B cell (primary cell): Measurements from ENCODE around the gene CTNNA3. TPM values are rescaled to one million over a fixed set of nuclear protein-coding genes. Genes with fewer than 3 reads are reported as not detected.

Experiments
- ATAC-seq: fragments of 200-7000 bp; cut with Tn5 transposase; one replicate; pipeline ENCODE4 v1.10.0; 2021; ENCODE audit warnings: low read depth, mild to moderate bottlenecking, moderate number of reproducible peaks, moderate library complexity
- CTCF ChIA-PET: fragments of 350-600 bp; sonication (Branson Sonifier 250); formaldehyde crosslinking; loops from one replicate; lab custom pipeline; 2021; ENCODE audit warnings: antibody characterized with exemption, inconsistent platforms; lab: Charles Lee
- POLR2A ChIA-PET: fragments of 350-600 bp; sonication (Branson Sonifier 250); formaldehyde crosslinking; loops from one replicate; lab custom pipeline; 2021; ENCODE audit warnings: antibody characterized with exemption; lab: Charles Lee
- DNase-seq: peaks from one replicate; pipeline ENCODE4 v3.0.0; 2013
- H2AFZ ChIP-seq: 2 replicates; pipeline ENCODE4 v1.6.1; 2012; ENCODE audit warnings: mild to moderate bottlenecking, low read depth, low read length; ENCODE audit not compliant: insufficient read depth, poor library complexity, severe bottlenecking
- H3K27ac ChIP-seq, 2 donors: 1 replicate in 1 of 2; 2 replicates in 1 of 2; pipeline ENCODE4 v1.5.1; 2012 to 2013; ENCODE audit warnings: low read length in 2 of 2, mild to moderate bottlenecking in 2 of 2, moderate library complexity in 1 of 2
- H3K27me3 ChIP-seq, 4 experiments: fragments of 200-600 bp in 1 of 4; sonication (generic) in 1 of 4; replicated peaks in 1 of 4; 1 replicate in 2 of 4; 2 replicates in 2 of 4; pipeline versions ENCODE4 v1.6.1 to v1.7.0; 2013 to 2016; ENCODE audit warnings: low read length in 3 of 4, mild to moderate bottlenecking in 2 of 4, mixed read lengths in 1 of 4, moderate library complexity in 1 of 4; ENCODE audit not compliant: insufficient read depth in 4 of 4, control insufficient read depth in 3 of 4; ENCODE audit errors: control extremely low read depth in 1 of 4
- H3K36me3 ChIP-seq, 2 experiments: replicated peaks in 1 of 2; 1 replicate in 1 of 2; 2 replicates in 1 of 2; pipeline versions ENCODE4 v1.6.1 to v1.7.1; 2013; ENCODE audit warnings: low read length in 1 of 2; ENCODE audit not compliant: insufficient read depth in 2 of 2, control insufficient read depth in 1 of 2; ENCODE audit errors: control extremely low read depth in 1 of 2, extremely low read depth in 1 of 2
- H3K4me1 ChIP-seq, 2 donors: fragments of 200-600 bp in 1 of 2; sonication (generic) in 1 of 2; 1 replicate in 1 of 2; 2 replicates in 1 of 2; pipeline versions ENCODE4 v1.5.1 to v1.6.1; 2013 to 2017; ENCODE audit warnings: low read length in 2 of 2; ENCODE audit not compliant: control insufficient read depth in 2 of 2, insufficient read depth in 2 of 2
- H3K4me2 ChIP-seq: replicated peaks from 2 replicates; pipeline ENCODE3; 2012; ENCODE audit warnings: mild to moderate bottlenecking, low read depth, low read length; ENCODE audit not compliant: poor library complexity, severe bottlenecking
- H3K4me3 ChIP-seq, 5 experiments: fragments of 200-600 bp in 1 of 5; sonication (generic) in 1 of 5; 1 replicate in 3 of 5; 2 replicates in 2 of 5; pipeline versions ENCODE4 v1.5.1 to v1.7.0; 2011 to 2016; ENCODE audit warnings: low read length in 4 of 5, mild to moderate bottlenecking in 4 of 5, low read depth in 2 of 5, control low read depth in 1 of 5, moderate library complexity in 1 of 5; ENCODE audit not compliant: insufficient read depth in 1 of 5; ENCODE audit errors: control extremely low read depth in 1 of 5, extremely low read depth in 1 of 5
- H3K79me2 ChIP-seq: fragments of 200-600 bp; sonication (generic); one replicate; pipeline ENCODE4 v1.6.0; 2016; ENCODE audit warnings: low read length; ENCODE audit not compliant: control insufficient read depth, insufficient read depth
- H3K9ac ChIP-seq: fragments of 200-600 bp; sonication (generic); 2 replicates; pipeline ENCODE4 v1.6.1; 2017; ENCODE audit warnings: mild to moderate bottlenecking, low read length, moderate library complexity
- H3K9me3 ChIP-seq, 3 donors: one replicate each; pipeline versions ENCODE4 v1.6.1 to v1.7.1; 2013; ENCODE audit warnings: low read length in 2 of 3; ENCODE audit not compliant: control insufficient read depth in 2 of 3, insufficient read depth in 1 of 3; ENCODE audit errors: control extremely low read depth in 1 of 3
- H4K20me1 ChIP-seq: 2 replicates; pipeline ENCODE4 v1.6.0; 2012; ENCODE audit warnings: mild to moderate bottlenecking, low read length; ENCODE audit not compliant: insufficient read depth, control insufficient read depth, poor library complexity, severe bottlenecking
- H3K27ac Mint-ChIP-seq: one replicate; pipeline ENCODE4 v1.8.0; 2021; ENCODE audit warnings: mixed read lengths
- H3K27me3 Mint-ChIP-seq: one replicate; pipeline ENCODE4 v1.8.0; 2021; ENCODE audit warnings: mixed read lengths
- H3K4me1 Mint-ChIP-seq: one replicate; pipeline ENCODE4 v1.8.0; 2021; ENCODE audit warnings: mixed read lengths
- H3K4me3 Mint-ChIP-seq: one replicate; pipeline ENCODE4 v1.8.0; 2021; ENCODE audit warnings: mixed read lengths
- H3K9me3 Mint-ChIP-seq: one replicate; pipeline ENCODE4 v1.8.0; 2022; ENCODE audit warnings: mixed read lengths; ENCODE audit not compliant: insufficient read depth
- CTCF ChIP-seq: fragments of 200-600 bp; IDR thresholded peaks from one replicate; pipeline ENCODE4 v1.8.0; 2022; ENCODE audit warnings: antibody characterized with exemption, mild to moderate bottlenecking
- EZH2 ChIP-seq: IDR thresholded peaks from 2 replicates; pipeline ENCODE4 v1.6.1; 2012; ENCODE audit warnings: borderline replicate concordance, low read depth, mild to moderate bottlenecking, moderate library complexity, low read length; ENCODE audit not compliant: insufficient read depth, poor library complexity, severe bottlenecking
- WGBS: methylation state at CpG from one replicate; pipeline ENCODE4 v1.1.5; 2013; ENCODE audit warnings: missing lambda C conversion rate; ENCODE audit not compliant: insufficient coverage; 5-methylcytosine and 5-hydroxymethylcytosine counted together
- intact Hi-C: fragments of 100-400 bp; cut with micrococcal nuclease; formaldehyde crosslinking; loops from one replicate; pipeline ENCODE4 v1.10.0; 2022
- polyA plus RNA-seq: library from polyadenylated mRNA; depleted of rRNA; stranded (reverse); fragments of >200 nt; gene quantifications from 2 replicates; pipeline ENCODE4 v1.2.3, GENCODE V29; 2012
- total RNA-seq, 2 donors: library from RNA; stranded (reverse); fragments of 120-200 nt in 1 of 2; gene quantifications; 1 replicate in 1 of 2; 2 replicates in 1 of 2; pipeline versions ENCODE4 v1.2.3 to v1.2.4, GENCODE V29; 2013 to 2022

CTNNA3 gene
- total and polyA plus RNA-seq, 2 donors (not counting 1 experiment from before 2014, with no cell fraction given) = 0.01 TPM; not detected in 1

- Mint-ChIP-seq H3K27me3 (no peaks in the 10 kb centered on the region), H3K4me3 (no peak overlapping the region), H3K9me3 (no peaks in the 10 kb centered on the region), H3K4me1 (no peaks in the 10 kb centered on the region), H3K27ac (no peak overlapping the region)
- Histone ChIP-seq H3K27ac (no peak overlapping the region), H4K20me1 (no peaks in the 10 kb centered on the region), H3K9ac (no peak overlapping the region), H2AFZ (no peak overlapping the region), H3K4me2 (no peak overlapping the region), H3K4me3 (no peak overlapping the region), H3K36me3 (no peaks in the 10 kb centered on the region), H3K4me1 (no peaks in the 10 kb centered on the region), H3K9me3 (no peaks in the 10 kb centered on the region), H3K79me2 (no peaks in the 10 kb centered on the region), H3K27me3 (no peaks in the 10 kb centered on the region)
- WGBS = 88% methylated on average over 1 of the region's 1 CpG
- DNase-seq (no peak), ATAC-seq (no peak)
- intact Hi-C loops = no loop called here
- CTCF ChIA-PET = no interaction called here
- POLR2A ChIA-PET = no interaction called here
- TF ChIP-seq EZH2 = no peak
- TF ChIP-seq CTCF = no peak
These were observed 120.5 kb downstream of the CTNNA3 start for GRCh38 chr10:67575532-67575931.

DNA sequence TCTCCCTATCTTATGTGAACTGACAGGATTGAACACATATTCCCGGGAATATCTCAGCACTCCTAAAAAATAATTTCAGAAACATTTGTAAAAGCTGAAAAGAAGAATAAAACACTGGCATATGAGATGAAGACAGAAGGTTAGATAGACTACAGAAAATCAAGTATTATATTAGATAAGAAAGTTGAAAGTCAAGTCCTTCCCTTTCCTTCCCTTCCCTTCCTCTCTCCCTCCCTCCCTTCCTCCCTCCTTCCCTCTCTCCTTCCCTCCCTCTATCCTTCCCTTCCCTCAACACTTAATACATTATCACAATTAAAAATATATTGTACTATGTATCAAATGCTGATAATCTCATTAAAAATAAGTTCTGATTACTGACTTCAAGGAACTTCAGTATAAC, 122.5 kb downstream of the CTNNA3 start:
- no CpG with 5 or more reads among the region's 1 CpG for WGBS
- intact Hi-C loops = no loop called here
- H3K9me3 Mint-ChIP-seq = no peaks in the 10 kb centered on the region
- H3K4me1 Mint-ChIP-seq = no peaks in the 10 kb centered on the region
- H3K9me3 ChIP-seq = no peaks in the 10 kb centered on the region
- no peak overlapping the region for H3K27ac ChIP-seq
- H3K27ac Mint-ChIP-seq = no peak overlapping the region
- ChIA-PET POLR2A (no interaction called here), CTCF (no interaction called here)
- no peak overlapping the region for H2AFZ ChIP-seq
- H3K36me3 ChIP-seq = no peaks in the 10 kb centered on the region
- TF ChIP-seq CTCF (no peak), EZH2 (no peak)
- DNase-seq = no peak
- H4K20me1 ChIP-seq = no peaks in the 10 kb centered on the region
- H3K4me1 ChIP-seq = no peaks in the 10 kb centered on the region
- H3K4me3 ChIP-seq = no peak overlapping the region
- no peaks in the 10 kb centered on the region for H3K79me2 ChIP-seq
- no peak for ATAC-seq
- no peak overlapping the region for H3K4me3 Mint-ChIP-seq
- H3K27me3 ChIP-seq = no peaks in the 10 kb centered on the region
- H3K27me3 Mint-ChIP-seq = no peaks in the 10 kb centered on the region
- H3K9ac ChIP-seq = no peak overlapping the region
- no peak overlapping the region for H3K4me2 ChIP-seq
